NK-92 (cell line): Measurements from ENCODE around the gene BMAL2.

ENCODE experiments used
- DNase-seq: peaks from one replicate; lab custom pipeline; 2025; ENCODE audit not compliant: unreplicated experiment; lab: John Stamatoyannopoulos, UW

BMAL2 gene

GRCh38 chr12:27351476-27351875 is 18.8 kb downstream of the BMAL2 start:
- no peak for DNase-seq

- DNase-seq = no peak
These were observed 22.9 kb downstream of the BMAL2 start for GRCh38 chr12:27355486-27355885.

GRCh38 chr12:27355979-27356378 is 23.3 kb downstream of the BMAL2 start:
- DNase-seq = no peak

- DNase-seq = no peak
These were observed 27.1 kb downstream of the BMAL2 start for GRCh38 chr12:27359578-27360340.

- DNase-seq = no peak
These were observed 28.7 kb downstream of the BMAL2 start for GRCh38 chr12:27361372-27361771.

- DNase-seq = no peak
These were observed 34.0 kb downstream of the BMAL2 start for GRCh38 chr12:27366621-27367020.

GRCh38 chr12:27367078-27367477 is 34.4 kb downstream of the BMAL2 start:
- DNase-seq = no peak

GRCh38 chr12:27382171-27382795 is 49.6 kb downstream of the BMAL2 start:
- no peak for DNase-seq
